AG09319 (cell line): Measurements from ENCODE around the gene PRAMEF13.
"Not testable (repeated sequence)": the region's sequence is repeated elsewhere in the genome, so short reads cannot be mapped to it uniquely, and the experiment has no call there.

Source experiments
- DNase-seq: peaks from one replicate; pipeline ENCODE4 v3.0.0-alpha.2; 2010; ENCODE audit warnings: low read depth; ENCODE audit errors: extremely low read depth
- CTCF ChIP-seq: IDR thresholded peaks from 2 replicates; pipeline ENCODE4 v1.5.1; 2011; ENCODE audit warnings: low read depth, mild to moderate bottlenecking, inconsistent platforms, low read length, moderate library complexity

The PRAMEF13 gene

GRCh38 chr1:13224480-13225060, 23.4 kb upstream of the PRAMEF13 start:
- no peak for TF ChIP-seq CTCF

GRCh38 chr1:13222788-13223187, 21.6 kb upstream of the PRAMEF13 start:
- not testable (repeated sequence) for DNase-seq

More at GRCh38 chr1:13224480-13225060, 23.4 kb upstream of the PRAMEF13 start:
- no peak for DNase-seq

GRCh38 chr1:13219203-13219602, 18.0 kb upstream of the PRAMEF13 start:
- DNase-seq, result not testable (repeated sequence)

GRCh38 chr1:13216619-13217018, 15.4 kb upstream of the PRAMEF13 start:
- not testable (repeated sequence) for DNase-seq

- DNase-seq, result not testable (repeated sequence)
Measured at GRCh38 chr1:13208712-13209111, 7.5 kb upstream of the PRAMEF13 start.

GRCh38 chr1:13171548-13171947, 29.7 kb downstream of the PRAMEF13 start, which contains the start of gene PRAMEF9:
PRAMEF9 (plus strand) TSS chr1:13171848; CDS start chr1:13175281, 3,433 bp downstream.
- DNase-seq, result not testable (repeated sequence)

GRCh38 chr1:13165531-13165930, 35.7 kb downstream of the PRAMEF13 start, which contains the start of gene HNRNPCL4:
HNRNPCL4 (minus strand) TSS chr1:13165631; CDS start chr1:13165467, 164 bp downstream.
- DNase-seq, result not testable (repeated sequence)

GRCh38 chr1:13155909-13156308, 45.3 kb downstream of the PRAMEF13 start, which contains the start of gene PRAMEF26:
PRAMEF26 (minus strand) TSS chr1:13156009; CDS start chr1:13153095, 2,914 bp downstream.
- DNase-seq, result not testable (repeated sequence)
